ENCODE results near the gene CBLN3. TPM values are rescaled to one million over a fixed set of nuclear protein-coding genes. Genes with fewer than 3 reads are reported as not detected.

CBLN3 gene
- polyA plus RNA-seq, 1 donor from 2014 or later: not detected

DNA sequence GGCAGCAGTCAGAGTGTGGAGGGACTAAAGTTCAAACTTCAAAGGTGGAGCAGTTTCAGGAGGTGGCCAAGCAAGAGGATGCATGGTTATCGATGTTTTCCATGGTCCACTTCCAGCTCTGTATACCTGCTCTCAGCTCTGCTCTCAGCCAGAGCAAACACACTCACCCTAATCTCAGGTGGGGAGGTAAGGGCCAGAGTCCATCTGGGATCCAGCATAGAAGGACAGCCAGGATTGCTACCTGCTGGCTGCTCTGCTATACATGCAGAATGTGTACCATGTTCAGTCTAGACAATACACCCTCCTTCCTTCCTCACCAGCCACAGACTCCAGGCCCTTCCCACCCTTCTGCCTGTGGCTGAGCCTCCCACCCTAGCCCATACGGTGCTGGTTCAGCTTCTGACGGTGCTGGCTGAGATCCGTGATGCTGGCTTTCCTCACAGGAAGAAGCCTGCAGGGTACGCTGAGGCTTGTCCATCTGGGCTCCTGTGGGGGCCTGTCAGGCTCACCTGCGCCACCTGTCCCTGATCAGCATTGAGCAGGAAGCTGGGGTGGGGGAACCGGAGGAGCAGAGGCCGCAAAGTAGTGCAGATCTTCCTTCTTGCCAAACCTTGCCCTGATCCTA is 2.4 kb downstream of the CBLN3 start:
- Histone ChIP-seq H3K27ac (ENCODE audit: low read length) (no peak overlapping the region), H3K79me2 (replicated peaks; ENCODE audit: insufficient read depth, low read length) (no peaks in the 10 kb centered on the region), H3K4me2 (ENCODE audit: low read length) (no peak overlapping the region), H3K9me3 (ENCODE audit: low read length) (no peaks in the 10 kb centered on the region), H3K9ac (ENCODE audit: low read length) (no peak overlapping the region), H3K4me3 (ENCODE audit: low read length) (no peak overlapping the region), H3F3A (ENCODE audit: insufficient read depth, low read length, poor library complexity, severe bottlenecking) (no peaks in the 10 kb centered on the region), H3K9me2 (ENCODE audit: insufficient read depth, low read length) (no peaks in the 10 kb centered on the region), H3K27me3 (ENCODE audit: insufficient read depth, low read depth, low read length) (peaks cover 9% of the 10 kb centered on the region), H4K20me1 (ENCODE audit: insufficient read depth) (no peaks in the 10 kb centered on the region), H3K36me3 (ENCODE audit: insufficient read depth, low read length) (no peaks in the 10 kb centered on the region), H2AFZ (ENCODE audit: low read depth, low read length) (no peak overlapping the region)
- TF ChIP-seq MXI1 (conservative IDR thresholded peaks at IDR 0.05; ENCODE audit: poor library complexity, severe bottlenecking) (no peak), EZH2 (IDR thresholded peaks at IDR 0.05; ENCODE audit: borderline replicate concordance, insufficient read depth, low read length, poor library complexity, severe bottlenecking) (no peak), TAF1 (IDR thresholded peaks at IDR 0.05; ENCODE audit: low read depth) (no peak), POLR2AphosphoS5 (IDR thresholded peaks at IDR 0.05) (no peak)
- TF ChIP-seq, protein P1, sequence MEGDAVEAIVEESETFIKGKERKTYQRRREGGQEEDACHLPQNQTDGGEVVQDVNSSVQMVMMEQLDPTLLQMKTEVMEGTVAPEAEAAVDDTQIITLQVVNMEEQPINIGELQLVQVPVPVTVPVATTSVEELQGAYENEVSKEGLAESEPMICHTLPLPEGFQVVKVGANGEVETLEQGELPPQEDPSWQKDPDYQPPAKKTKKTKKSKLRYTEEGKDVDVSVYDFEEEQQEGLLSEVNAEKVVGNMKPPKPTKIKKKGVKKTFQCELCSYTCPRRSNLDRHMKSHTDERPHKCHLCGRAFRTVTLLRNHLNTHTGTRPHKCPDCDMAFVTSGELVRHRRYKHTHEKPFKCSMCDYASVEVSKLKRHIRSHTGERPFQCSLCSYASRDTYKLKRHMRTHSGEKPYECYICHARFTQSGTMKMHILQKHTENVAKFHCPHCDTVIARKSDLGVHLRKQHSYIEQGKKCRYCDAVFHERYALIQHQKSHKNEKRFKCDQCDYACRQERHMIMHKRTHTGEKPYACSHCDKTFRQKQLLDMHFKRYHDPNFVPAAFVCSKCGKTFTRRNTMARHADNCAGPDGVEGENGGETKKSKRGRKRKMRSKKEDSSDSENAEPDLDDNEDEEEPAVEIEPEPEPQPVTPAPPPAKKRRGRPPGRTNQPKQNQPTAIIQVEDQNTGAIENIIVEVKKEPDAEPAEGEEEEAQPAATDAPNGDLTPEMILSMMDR (IDR thresholded peaks at IDR 0.05; ENCODE audit: poor library complexity, severe bottlenecking): no peak

DNA sequence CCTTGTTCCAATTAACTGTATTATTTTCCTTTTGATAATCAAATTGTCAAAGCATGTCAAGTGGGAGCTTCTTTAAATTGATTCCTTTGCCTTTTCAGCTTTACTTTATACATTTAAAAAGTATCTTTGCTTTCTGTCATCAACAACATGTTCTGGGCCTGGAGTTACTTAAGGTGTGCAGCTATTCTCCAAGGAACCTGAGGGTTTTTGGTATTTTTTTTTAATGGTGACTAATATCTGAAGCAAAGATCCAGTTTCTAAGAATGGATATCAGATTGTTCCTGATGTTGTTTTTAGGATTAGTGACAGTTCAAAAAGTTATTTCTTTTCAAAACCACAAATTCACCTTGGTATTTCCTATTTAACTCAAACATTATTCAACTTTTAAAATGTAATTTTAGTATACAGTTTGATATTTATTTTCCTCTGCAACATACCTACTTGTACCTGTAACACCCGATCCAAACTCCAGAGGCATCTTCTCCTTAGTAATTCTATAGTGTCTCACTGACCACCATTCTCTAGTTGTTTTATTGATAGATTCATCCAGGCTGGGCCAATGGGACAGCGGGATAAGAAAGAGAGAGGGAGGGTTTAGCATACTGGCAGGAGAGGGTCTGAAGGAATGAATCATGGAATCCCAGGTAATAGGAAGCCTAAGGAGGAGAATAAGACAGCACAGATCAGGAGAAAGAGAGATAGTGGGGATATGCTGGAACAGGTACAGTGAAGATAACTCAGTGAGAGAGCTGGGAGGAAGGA is 3.1 kb downstream of the CBLN3 start:
- no peak overlapping the region for H3K9ac ChIP-seq (ENCODE audit: low read length)
- no peaks in the 10 kb centered on the region for H3F3A ChIP-seq (ENCODE audit: insufficient read depth, low read length, poor library complexity, severe bottlenecking)
- no peaks in the 10 kb centered on the region for H3K9me3 ChIP-seq (ENCODE audit: low read length)
- no peak overlapping the region for H3K27ac ChIP-seq (ENCODE audit: low read length)
- peaks cover 9% of the 10 kb centered on the region for H3K27me3 ChIP-seq (ENCODE audit: insufficient read depth, low read depth, low read length)
- TF ChIP-seq TAF1 (IDR thresholded peaks at IDR 0.05; ENCODE audit: low read depth): no peak
- no peak for TF ChIP-seq MXI1 (conservative IDR thresholded peaks at IDR 0.05; ENCODE audit: poor library complexity, severe bottlenecking)
- TF ChIP-seq EZH2 (IDR thresholded peaks at IDR 0.05; ENCODE audit: borderline replicate concordance, insufficient read depth, low read length, poor library complexity, severe bottlenecking): no peak
- TF ChIP-seq POLR2AphosphoS5 (IDR thresholded peaks at IDR 0.05): no peak
- TF ChIP-seq, protein P1 (IDR thresholded peaks at IDR 0.05; ENCODE audit: poor library complexity, severe bottlenecking): no peak
- TF ChIP-seq RAD21 (conservative IDR thresholded peaks at IDR 0.05): no peak
- no peak for TF ChIP-seq SMC3 (conservative IDR thresholded peaks at IDR 0.05; ENCODE audit: poor library complexity)
- TF ChIP-seq EP300 (conservative IDR thresholded peaks at IDR 0.05; ENCODE audit: poor library complexity, severe bottlenecking): no peak
- TF ChIP-seq, protein P2, sequence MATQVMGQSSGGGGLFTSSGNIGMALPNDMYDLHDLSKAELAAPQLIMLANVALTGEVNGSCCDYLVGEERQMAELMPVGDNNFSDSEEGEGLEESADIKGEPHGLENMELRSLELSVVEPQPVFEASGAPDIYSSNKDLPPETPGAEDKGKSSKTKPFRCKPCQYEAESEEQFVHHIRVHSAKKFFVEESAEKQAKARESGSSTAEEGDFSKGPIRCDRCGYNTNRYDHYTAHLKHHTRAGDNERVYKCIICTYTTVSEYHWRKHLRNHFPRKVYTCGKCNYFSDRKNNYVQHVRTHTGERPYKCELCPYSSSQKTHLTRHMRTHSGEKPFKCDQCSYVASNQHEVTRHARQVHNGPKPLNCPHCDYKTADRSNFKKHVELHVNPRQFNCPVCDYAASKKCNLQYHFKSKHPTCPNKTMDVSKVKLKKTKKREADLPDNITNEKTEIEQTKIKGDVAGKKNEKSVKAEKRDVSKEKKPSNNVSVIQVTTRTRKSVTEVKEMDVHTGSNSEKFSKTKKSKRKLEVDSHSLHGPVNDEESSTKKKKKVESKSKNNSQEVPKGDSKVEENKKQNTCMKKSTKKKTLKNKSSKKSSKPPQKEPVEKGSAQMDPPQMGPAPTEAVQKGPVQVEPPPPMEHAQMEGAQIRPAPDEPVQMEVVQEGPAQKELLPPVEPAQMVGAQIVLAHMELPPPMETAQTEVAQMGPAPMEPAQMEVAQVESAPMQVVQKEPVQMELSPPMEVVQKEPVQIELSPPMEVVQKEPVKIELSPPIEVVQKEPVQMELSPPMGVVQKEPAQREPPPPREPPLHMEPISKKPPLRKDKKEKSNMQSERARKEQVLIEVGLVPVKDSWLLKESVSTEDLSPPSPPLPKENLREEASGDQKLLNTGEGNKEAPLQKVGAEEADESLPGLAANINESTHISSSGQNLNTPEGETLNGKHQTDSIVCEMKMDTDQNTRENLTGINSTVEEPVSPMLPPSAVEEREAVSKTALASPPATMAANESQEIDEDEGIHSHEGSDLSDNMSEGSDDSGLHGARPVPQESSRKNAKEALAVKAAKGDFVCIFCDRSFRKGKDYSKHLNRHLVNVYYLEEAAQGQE (IDR thresholded peaks at IDR 0.05; ENCODE audit: borderline replicate concordance): no peak
- no peak overlapping the region for H3K4me3 ChIP-seq (ENCODE audit: low read length)
- H3K4me2 ChIP-seq (ENCODE audit: low read length): no peak overlapping the region
- no peaks in the 10 kb centered on the region for H3K9me2 ChIP-seq (ENCODE audit: insufficient read depth, low read length)
- no peaks in the 10 kb centered on the region for H3K79me2 ChIP-seq (replicated peaks; ENCODE audit: insufficient read depth, low read length)
- H4K20me1 ChIP-seq (ENCODE audit: insufficient read depth): no peaks in the 10 kb centered on the region
- H3K36me3 ChIP-seq (ENCODE audit: insufficient read depth, low read length): no peaks in the 10 kb centered on the region
- no peak overlapping the region for H2AFZ ChIP-seq (ENCODE audit: low read depth, low read length)
